GM18511 (cell line): ENCODE measurements around the gene RAB40C.

Source experiments
- ATAC-seq: cut with Tn5 transposase; IDR thresholded peaks from one replicate; pipeline ENCODE4 v1.9.1; 2021; ENCODE audit warnings: mild to moderate bottlenecking, moderate library complexity; ENCODE audit not compliant: unreplicated experiment

The RAB40C gene

GRCh38 chr16:572865-573650 is 16.8 kb upstream of the RAB40C start:
- no peak for ATAC-seq

GRCh38 chr16:574021-574760 is 15.7 kb upstream of the RAB40C start:
- no peak for ATAC-seq

GRCh38 chr16:575354-576196 is 14.3 kb upstream of the RAB40C start:
- no peak for ATAC-seq

GRCh38 chr16:576197-576822 is 13.6 kb upstream of the RAB40C start:
- no peak for ATAC-seq

GRCh38 chr16:576823-577201 is 13.1 kb upstream of the RAB40C start:
- no peak for ATAC-seq

GRCh38 chr16:577796-578195 is 12.1 kb upstream of the RAB40C start:
- ATAC-seq = no peak

GRCh38 chr16:578232-578869 is 11.5 kb upstream of the RAB40C start:
- ATAC-seq = no peak

- no peak for ATAC-seq
Observed at GRCh38 chr16:578870-579405, 10.9 kb upstream of the RAB40C start.

GRCh38 chr16:580141-580945 is 9.5 kb upstream of the RAB40C start:
- no peak for ATAC-seq

GRCh38 chr16:580946-581498 is 8.8 kb upstream of the RAB40C start:
- ATAC-seq = no peak

GRCh38 chr16:582218-582613 is 7.7 kb upstream of the RAB40C start:
- no peak for ATAC-seq

GRCh38 chr16:582614-583331 is 7.1 kb upstream of the RAB40C start:
- no peak for ATAC-seq

- ATAC-seq = no peak
Observed at GRCh38 chr16:583470-583814, 6.4 kb upstream of the RAB40C start.

GRCh38 chr16:583815-584591 is 5.9 kb upstream of the RAB40C start:
- ATAC-seq = no peak

GRCh38 chr16:585351-585750 is 4.5 kb upstream of the RAB40C start:
- no peak for ATAC-seq

GRCh38 chr16:586047-586644 is 3.7 kb upstream of the RAB40C start:
- ATAC-seq = no peak
